Thymus (tissue), 11 donors: ENCODE measurements around the gene STPG1. TPM values are rescaled to one million over a fixed set of nuclear protein-coding genes. Genes with fewer than 3 reads are reported as not detected.

Experiments used
- DNase-seq, 9 donors: peaks; one replicate each; pipeline ENCODE4 v3.0.0-alpha.2; 2013; ENCODE audit warnings: low spot score in 9 of 9, low read depth in 6 of 9, missing footprints in 1 of 9
- H3K27ac ChIP-seq, 2 donors: one replicate each; pipeline ENCODE4 v1.5.1; 2013; ENCODE audit warnings: control low read depth in 1 of 2, low read depth in 1 of 2, low read length in 1 of 2, mild to moderate bottlenecking in 1 of 2, moderate library complexity in 1 of 2
- H3K27me3 ChIP-seq, 2 donors: one replicate each; pipeline ENCODE4 v1.5.1; 2013; ENCODE audit warnings: low read length in 1 of 2; ENCODE audit not compliant: control insufficient read depth in 2 of 2, insufficient read depth in 1 of 2
- H3K36me3 ChIP-seq, 2 donors: one replicate each; pipeline ENCODE4 v1.5.1; 2013; ENCODE audit warnings: low read length in 1 of 2, mild to moderate bottlenecking in 1 of 2, moderate library complexity in 1 of 2; ENCODE audit not compliant: control insufficient read depth in 2 of 2, insufficient read depth in 2 of 2
- H3K4me1 ChIP-seq, 2 donors: one replicate each; pipeline ENCODE4 v1.5.1; 2013; ENCODE audit warnings: low read length in 2 of 2; ENCODE audit not compliant: control insufficient read depth in 2 of 2, insufficient read depth in 2 of 2
- H3K4me3 ChIP-seq, 2 donors: one replicate each; pipeline ENCODE4 v1.5.1; 2013; ENCODE audit warnings: low read length in 2 of 2, control low read depth in 1 of 2, mild to moderate bottlenecking in 1 of 2
- H3K9me3 ChIP-seq, 2 donors: one replicate each; pipeline ENCODE4 v1.5.1; 2013; ENCODE audit warnings: low read length in 1 of 2, mild to moderate bottlenecking in 1 of 2; ENCODE audit not compliant: control insufficient read depth in 2 of 2, insufficient read depth in 1 of 2
- WGBS: extraction: QIAGEN DNeasy Blood & Tissue Kit; methylation state at CpG from one replicate; pipeline ENCODE4 v1.1.7; 2013; 5-methylcytosine and 5-hydroxymethylcytosine counted together
- polyA plus RNA-seq: library from polyadenylated mRNA; stranded (reverse); fragments of 200-250 nt; gene quantifications from one replicate; pipeline ENCODE4 v1.2.3, GENCODE V29; 2013
- total RNA-seq: library from RNA; stranded (reverse); fragments of 120-200 nt; gene quantifications from one replicate; pipeline ENCODE4 v1.2.4, GENCODE V29; 2013
- donor health status: healthy.

Gene STPG1
- total and polyA plus RNA-seq, 2 donors = 3.3 to 3.5 TPM

DNA sequence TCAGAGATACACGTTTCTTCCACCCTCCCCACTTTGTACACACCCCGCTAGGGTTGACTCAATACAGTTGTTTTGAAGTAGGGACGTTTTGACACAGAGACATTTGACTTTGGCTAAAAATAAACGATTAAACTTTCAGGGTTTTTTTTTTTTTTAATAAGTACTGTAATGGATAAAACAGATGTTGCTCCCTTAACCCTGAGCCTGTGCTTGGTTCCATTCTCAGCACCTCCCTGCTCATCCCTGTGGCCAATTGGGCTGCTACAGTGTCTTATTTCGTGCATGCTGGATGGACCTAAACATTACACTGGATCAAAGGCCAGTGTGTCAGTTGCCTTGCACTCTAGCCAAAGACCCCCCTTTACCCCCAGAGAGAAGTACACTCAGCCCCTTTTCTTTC, 77.5 kb downstream of the STPG1 start:
- Histone ChIP-seq H3K27me3 (peaks cover 0 to 7% of the 10 kb centered on the region in 2 donors), H3K27ac (no peak overlapping the region), H3K36me3 (no peaks in the 10 kb centered on the region), H3K4me3 (no peak overlapping the region), H3K4me1 (no peaks in the 10 kb centered on the region), H3K9me3 (no peaks in the 10 kb centered on the region)
- 89% methylated on average over 5 of the region's 5 CpGs for WGBS
- DNase-seq = no peak

DNA sequence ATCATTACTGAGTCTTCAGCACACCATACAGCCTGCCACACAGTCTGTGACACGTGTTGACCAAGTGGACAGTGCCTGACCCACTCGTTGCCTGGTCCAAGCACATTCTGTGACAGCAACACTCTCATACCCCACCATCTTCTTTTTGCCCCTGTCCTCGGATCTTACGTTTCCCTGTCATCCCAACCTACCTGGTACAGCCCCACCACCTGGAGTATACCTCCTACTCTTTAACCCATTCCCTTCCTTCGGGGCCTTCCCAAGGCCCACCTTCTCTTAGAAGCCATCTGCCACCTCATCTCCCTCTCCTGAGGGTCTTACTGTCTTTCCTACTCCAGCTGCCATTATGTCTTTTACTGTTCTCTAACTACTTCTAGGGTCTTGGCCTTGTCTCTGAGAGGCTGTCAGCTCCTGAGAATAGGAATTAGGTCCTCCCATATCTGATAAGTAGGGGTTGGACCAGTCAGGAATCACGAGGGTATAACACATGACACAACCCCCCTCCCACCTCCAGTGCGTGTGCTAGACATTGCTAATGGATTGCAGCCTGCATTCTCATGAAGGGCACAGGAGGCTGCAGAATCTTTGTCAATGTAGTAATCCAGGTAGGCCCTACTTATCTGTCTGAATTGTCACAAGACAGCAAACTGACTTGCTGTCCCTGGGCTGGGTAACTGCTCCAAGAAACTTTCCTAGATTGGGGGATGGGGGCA, 81.5 kb downstream of the STPG1 start:
- no peaks in the 10 kb centered on the region for H3K36me3 ChIP-seq
- peaks cover 0 to 3% of the 10 kb centered on the region in 2 donors for H3K4me1 ChIP-seq
- no peaks in the 10 kb centered on the region for H3K9me3 ChIP-seq
- no peak for DNase-seq
- peaks cover 0 to 17% of the 10 kb centered on the region in 2 donors for H3K27me3 ChIP-seq
- H3K27ac ChIP-seq = no peak overlapping the region
- WGBS = 88% methylated on average over 7 of the region's 7 CpGs
- H3K4me3 ChIP-seq = no peak overlapping the region

DNA sequence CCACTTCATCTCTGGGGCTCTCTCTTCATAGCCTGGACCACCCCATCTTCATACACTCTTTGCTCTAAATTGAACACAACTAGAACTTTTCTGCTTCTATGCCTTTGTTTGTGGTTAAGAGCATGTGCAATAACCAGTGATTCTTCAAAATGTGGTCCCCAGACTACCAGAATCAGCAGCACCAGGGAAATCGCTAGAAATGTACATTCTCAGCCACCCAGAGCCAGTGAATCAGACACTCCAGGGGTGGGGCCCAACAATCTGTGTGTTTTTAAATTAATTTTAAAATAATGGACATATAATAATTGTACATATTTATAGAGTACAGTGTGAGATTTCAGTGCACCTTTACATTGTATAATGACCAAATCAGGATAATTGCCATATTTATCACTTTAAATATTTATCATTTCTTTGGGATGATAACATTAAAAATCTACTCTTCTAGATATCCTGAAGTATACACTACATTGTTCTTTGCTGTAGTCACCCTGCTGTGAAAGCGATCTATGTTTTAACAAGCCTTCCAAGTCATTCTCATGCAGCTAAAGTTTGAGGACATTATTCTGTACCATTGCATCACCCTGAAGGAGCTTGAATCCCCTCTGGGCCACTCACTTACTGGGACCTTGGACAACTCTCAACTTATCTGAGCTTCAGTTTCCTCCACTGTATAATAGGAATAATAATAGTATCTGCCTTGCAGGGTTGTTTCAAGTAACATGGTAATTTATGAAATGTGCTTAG, 83.6 kb downstream of the STPG1 start:
- no peak overlapping the region for H3K27ac ChIP-seq

DNA sequence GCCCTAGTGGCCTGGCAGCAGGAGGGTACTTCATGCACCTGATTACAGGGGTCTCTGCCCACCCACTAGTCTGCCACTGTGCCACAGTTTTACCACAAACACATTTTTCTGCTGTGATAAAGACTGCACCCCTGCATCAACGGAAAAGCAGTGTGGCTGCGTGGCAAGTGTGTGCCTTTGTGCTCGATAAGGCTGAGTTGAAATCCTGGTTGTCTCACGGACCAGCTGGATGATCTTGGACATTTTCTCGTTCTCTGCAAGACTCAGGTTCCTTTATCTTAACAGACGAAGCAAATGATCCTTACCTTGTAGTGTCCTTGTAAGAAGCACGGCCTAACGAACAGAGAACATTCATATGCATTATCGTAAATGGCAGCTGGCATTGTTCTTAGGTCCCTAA, 84.3 kb downstream of the STPG1 start:
- no peaks in the 10 kb centered on the region for H3K9me3 ChIP-seq
- peaks cover 10 to 38% of the 10 kb centered on the region in 2 donors for H3K27me3 ChIP-seq
- DNase-seq = no peak
- no peak overlapping the region for H3K27ac ChIP-seq
- WGBS = 74% methylated on average over 9 of the region's 9 CpGs
- no peaks in the 10 kb centered on the region for H3K36me3 ChIP-seq
- H3K4me3 ChIP-seq = no peak overlapping the region
- peaks cover 0 to 3% of the 10 kb centered on the region in 2 donors for H3K4me1 ChIP-seq

More for the DNA sequence above, 83.6 kb downstream of the STPG1 start:
- WGBS = 92% methylated on average over 2 of the region's 2 CpGs
- DNase-seq = no peak
- no peak overlapping the region for H3K4me3 ChIP-seq
- H3K4me1 ChIP-seq = peaks cover 0 to 3% of the 10 kb centered on the region in 2 donors
- H3K9me3 ChIP-seq = no peaks in the 10 kb centered on the region
- H3K36me3 ChIP-seq = no peaks in the 10 kb centered on the region
- H3K27me3 ChIP-seq = peaks cover 3 to 31% of the 10 kb centered on the region in 2 donors

DNA sequence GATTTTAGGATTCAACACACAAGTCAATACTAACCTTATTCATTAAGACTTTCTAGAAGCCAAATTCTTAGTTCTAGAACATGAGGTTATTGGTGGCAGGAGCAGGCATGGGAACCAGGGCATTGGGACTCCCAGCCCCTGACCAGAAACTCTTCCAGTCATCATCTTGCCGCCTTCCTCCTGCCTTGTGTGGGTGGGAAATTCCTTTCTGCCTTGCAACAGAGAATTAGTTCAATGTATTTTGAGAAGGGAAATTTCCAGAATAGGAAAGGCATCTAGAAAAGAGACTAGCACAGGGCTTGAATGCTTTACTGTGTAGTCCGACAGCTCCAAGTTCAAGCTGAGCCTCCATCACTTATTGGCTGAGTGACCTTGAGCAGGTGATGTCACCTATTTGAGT, 85.7 kb downstream of the STPG1 start:
- no peak for DNase-seq
- H3K4me3 ChIP-seq = no peak overlapping the region
- H3K9me3 ChIP-seq = no peaks in the 10 kb centered on the region
- H3K27ac ChIP-seq = no peak overlapping the region
- peaks cover 22 to 52% of the 10 kb centered on the region in 2 donors for H3K27me3 ChIP-seq
- H3K36me3 ChIP-seq = no peaks in the 10 kb centered on the region
- 95% methylated on average over 2 of the region's 2 CpGs for WGBS
- H3K4me1 ChIP-seq = peaks cover 0 to 7% of the 10 kb centered on the region in 2 donors

DNA sequence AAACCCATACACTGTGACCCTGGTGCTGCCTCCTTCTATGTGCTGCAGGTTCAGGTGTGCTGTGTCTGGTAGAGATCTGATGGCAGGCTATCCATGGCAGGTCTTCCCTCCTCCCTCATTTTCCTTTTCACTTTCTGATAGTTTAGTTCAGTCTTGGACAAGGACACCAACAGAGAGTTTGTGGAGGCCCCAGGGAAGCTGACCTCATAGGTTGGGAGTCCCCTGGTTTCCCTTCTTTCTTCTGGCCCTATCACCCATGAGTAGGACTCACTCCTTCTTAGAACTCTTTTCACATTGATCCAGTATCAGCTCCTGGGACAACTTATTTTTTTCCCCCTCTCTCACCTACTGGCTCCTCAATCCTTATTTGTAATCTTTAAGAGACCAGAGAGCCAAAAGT, 86.1 kb downstream of the STPG1 start:
- H3K27ac ChIP-seq = no peak overlapping the region
- no peaks in the 10 kb centered on the region for H3K36me3 ChIP-seq
- H3K4me3 ChIP-seq = no peak overlapping the region
- H3K27me3 ChIP-seq = peaks cover 26 to 56% of the 10 kb centered on the region in 2 donors
- no peak for DNase-seq
- peaks cover 1 to 11% of the 10 kb centered on the region in 2 donors for H3K4me1 ChIP-seq
- H3K9me3 ChIP-seq = no peaks in the 10 kb centered on the region

DNA sequence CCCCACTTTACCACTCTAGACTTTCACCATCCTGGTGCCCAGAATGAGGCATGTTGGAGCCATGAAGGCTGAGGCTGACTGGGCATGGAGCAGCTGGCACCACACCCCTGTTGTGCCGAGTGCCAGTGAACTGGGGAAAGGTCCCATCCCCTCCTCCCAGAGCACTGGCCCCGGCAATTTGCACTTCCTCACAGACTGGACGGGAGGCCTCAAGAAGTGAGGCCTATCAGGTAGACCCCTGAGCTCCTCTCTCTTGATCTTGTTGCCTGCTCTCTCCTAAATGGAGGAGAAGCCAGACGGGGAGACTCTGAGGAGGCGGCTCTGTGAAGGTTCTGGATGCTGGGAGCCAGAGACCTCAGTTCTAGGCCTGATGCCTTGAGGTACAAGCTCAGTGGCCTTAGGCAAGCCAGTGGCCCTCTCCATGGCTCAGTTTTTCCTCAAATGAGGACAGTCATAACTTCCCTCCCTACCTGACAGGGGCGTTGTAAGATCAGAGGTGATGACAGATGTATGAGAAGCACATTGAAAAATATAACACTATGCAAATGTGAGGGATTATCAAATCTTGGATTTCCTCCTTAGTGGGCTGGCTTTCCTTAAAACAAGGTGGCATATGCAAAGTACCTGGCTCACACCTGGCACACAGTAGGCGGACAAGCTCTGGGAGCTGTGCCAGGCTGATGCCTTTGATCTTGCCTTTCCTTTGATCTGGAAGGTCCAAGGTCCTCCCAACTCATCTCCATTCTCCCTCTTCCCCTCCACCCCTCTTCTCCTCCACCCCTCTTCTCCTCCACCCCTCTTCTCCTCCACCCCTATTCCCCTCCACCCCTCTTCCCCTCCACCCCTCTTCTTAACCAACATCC, 87.8 kb downstream of the STPG1 start:
- no peak overlapping the region for H3K4me3 ChIP-seq
- peaks cover 14 to 23% of the 10 kb centered on the region in 2 donors for H3K4me1 ChIP-seq
- no peaks in the 10 kb centered on the region for H3K36me3 ChIP-seq
- peaks cover 40 to 73% of the 10 kb centered on the region in 2 donors for H3K27me3 ChIP-seq
- 93% methylated on average over 7 of the region's 7 CpGs for WGBS
- no peaks in the 10 kb centered on the region for H3K9me3 ChIP-seq
- no peak overlapping the region for H3K27ac ChIP-seq
- no peak for DNase-seq

DNA sequence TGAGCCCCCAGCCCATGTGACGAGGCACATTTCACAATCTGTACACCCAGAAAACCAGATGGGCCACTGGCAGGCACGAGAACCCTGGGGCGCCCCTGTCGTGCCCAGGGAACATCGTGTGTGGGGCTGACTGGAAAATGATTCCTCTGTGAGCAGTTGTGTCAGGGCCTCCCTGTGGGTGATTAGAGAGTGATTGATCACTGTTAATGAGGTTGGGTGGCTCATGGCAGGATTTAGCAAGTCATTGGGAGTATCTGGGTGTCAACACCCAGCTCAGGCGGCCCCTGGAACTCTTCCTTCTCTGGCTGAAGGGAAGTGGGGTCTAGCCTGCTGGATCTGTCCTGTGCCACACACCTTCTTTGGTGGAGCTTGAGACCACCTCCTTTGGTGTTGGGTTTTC, 88.7 kb downstream of the STPG1 start:
- H3K27me3 ChIP-seq = peaks cover 48 to 82% of the 10 kb centered on the region in 2 donors
- WGBS = 93% methylated on average over 6 of the region's 6 CpGs
- H3K4me1 ChIP-seq = peaks cover 14 to 31% of the 10 kb centered on the region in 2 donors
- no peaks in the 10 kb centered on the region for H3K9me3 ChIP-seq
- DNase-seq = no peak
- no peak overlapping the region for H3K27ac ChIP-seq
- H3K36me3 ChIP-seq = no peaks in the 10 kb centered on the region
- H3K4me3 ChIP-seq = no peak overlapping the region
